GM19395 (cell line): Measurements from ENCODE around the gene LTBP2.
"Not testable (repeated sequence)": the region's sequence is repeated elsewhere in the genome, so short reads cannot be mapped to it uniquely, and the experiment has no call there.

ENCODE experiments used
- ATAC-seq: cut with Tn5 transposase; IDR thresholded peaks from one replicate; pipeline ENCODE4 v1.9.1; 2021; ENCODE audit warnings: mild to moderate bottlenecking, moderate library complexity; ENCODE audit not compliant: unreplicated experiment

Gene LTBP2

DNA sequence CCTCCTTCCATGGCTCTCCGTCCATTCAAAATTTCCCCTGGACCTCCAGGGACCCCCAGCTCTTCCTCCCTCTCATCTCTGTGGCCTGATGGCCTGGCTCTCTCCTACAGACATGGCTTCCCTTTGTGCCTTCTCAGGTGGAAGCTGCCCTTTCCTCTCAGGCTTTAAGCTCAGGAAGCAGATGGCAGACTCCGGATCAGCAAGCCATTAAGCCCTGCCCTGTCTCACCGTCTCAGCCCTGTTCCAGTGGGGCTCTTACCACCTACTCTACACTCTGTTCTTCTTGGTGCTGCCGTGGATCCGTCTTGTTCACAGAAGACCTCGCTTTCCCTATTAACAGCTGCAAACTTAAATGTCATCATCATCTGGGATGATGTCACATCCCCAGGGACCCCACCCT, 152.1 kb downstream of the LTBP2 start:
- no peak for ATAC-seq

DNA sequence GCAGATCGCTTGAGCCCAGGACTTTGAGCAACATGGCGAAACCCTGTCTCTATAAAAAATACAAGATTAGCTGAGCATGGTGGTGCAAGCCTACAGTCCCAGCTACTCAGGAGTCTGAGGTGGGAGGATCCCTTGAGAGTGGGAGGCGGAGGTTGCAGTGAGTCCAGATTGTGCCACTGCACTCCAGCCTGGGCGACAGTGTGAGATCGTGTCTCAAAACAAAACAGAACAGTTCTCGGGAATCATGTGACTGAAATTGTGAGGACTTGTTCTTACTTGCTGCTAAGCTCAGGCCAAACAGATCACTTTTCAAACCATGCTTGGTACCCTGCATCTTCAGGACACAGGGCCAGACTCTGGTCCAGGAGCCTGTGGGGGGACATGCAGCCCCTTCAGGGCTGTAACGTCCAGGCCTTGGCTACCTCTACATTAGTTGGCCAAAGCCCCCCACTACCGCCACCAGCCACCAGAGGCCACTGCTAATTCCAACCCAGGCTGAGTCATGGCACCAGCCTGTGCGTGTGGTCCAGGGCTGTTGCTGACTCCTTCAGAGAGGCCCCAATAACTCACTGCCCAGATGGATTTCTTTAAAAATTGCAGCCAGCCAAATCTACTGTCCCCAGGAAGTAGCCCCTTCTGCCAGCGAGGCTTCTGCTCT, 152.6 kb downstream of the LTBP2 start:
- no peak for ATAC-seq

DNA sequence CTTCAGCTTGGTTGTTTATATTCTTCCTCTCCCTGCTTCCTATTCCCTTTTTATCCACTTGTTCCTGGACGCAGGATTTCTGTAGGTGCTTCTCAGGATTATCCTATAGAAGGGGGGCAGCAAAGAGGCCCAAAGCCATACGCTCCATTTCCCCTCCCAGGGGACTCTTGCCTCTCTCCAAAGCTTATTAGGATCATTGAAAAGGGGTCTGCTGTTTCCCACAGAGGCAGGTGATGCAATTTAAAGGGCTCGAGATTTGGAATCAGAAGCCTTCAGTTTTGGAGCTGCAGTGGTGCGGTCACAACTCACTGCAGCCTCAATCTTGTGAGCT, 154.5 kb downstream of the LTBP2 start:
- no peak for ATAC-seq

DNA sequence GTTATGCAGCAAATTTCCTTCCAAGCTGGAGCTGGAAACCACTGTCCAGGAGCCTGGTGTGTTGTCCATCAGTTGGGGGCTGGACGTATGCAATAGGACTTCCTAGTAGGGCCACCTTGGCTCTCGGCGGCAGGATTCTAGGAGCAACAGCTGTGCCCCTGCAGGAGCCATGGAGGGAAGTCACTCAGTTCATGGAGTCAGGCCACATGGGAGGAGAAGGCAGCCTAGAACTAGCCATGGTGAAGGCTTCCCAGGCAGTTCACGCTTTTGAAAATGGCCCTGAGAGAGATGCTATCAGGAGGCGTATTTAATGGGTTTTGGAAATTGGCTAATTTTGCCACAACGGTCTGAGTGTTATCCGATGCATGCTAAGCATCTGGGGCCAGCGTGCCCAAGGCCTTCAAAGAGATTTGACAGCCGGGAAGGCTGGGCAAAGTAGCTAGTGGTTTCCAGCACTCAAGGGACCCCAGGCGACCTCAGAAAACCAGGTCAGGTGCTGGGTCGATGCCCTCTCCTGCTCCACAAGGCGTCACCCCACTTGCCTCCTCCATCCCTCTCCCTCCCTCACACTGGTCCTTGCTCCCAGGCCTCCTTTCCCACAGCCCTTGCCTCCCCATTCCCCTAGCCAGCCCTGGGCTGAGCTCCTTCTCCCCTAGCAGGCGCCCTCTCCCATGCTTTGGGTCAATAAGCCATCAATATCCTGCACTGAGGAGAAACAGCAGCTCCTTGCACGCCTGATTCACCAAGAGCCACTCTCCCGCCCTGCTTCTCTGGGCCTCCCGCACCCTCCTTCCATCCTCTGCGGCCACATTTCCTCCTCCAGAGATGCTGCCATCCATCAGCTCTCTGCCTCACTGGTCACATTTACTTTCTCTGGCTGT, 155.1 kb downstream of the LTBP2 start:
- no peak for ATAC-seq

DNA sequence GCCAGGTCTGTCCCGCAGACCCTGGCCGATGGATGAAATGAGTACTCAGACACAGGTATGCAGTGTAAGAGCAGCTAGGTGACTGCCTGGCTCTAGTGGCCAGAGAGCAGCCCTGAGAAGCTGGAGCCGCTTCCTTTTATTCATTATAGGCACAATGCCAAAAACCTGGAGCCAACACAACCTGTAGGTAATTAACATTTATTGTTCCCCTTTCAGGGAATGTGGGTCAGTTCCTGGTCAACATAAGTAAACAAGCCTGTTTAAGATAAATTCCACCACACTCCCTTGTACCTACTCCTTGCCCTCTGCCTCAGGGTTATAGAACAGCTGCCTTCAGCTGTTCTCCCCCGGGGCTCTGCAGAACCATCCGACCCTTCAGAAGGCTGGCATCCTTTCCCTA, 157.6 kb downstream of the LTBP2 start:
- not testable (repeated sequence) for ATAC-seq
